ENCODE measurements around the gene RTEL1. TPM values are rescaled to one million over a fixed set of nuclear protein-coding genes. Genes with fewer than 3 reads are reported as not detected.

RTEL1 gene
- total and polyA plus RNA-seq, 9 of the 15 experiments (the other 6 are each of a cell fraction or from before 2014, with no cell fraction given) = 0.36 to 61.0 (median 17.9) TPM

DNA sequence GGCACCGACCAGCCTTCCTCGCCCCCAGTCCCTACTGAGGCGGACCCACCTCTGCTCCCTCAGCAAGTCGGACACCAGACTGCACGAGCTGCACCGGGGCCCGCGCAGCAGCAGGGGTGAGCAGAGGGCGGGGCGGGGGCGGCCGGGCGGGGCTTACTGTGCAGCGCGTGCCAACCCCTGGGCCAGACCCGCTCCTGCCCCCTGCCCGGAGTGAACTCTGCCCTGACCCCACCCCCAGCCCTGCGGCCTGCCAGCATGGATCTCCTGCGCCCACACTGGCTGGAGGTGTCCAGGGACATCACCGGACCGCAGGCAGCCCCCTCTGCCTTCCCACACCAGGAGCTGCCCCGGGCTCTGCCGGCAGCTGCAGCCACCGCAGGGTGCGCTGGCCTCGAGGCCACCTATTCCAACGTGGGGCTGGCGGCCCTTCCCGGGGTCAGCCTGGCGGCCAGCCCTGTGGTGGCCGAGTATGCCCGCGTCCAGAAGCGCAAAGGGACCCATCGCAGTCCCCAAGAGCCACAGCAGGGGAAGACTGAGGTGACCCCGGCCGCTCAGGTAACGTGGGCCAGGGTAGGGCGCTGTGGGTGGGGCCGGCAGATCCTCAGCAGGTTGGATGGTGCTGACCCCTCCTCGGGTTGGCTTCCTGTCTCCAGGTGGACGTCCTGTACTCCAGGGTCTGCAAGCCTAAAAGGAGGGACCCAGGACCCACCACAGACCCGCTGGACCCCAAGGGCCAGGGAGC, 80.0 kb downstream of the RTEL1 start (continued):
- TF ChIP-seq, protein P1, sequence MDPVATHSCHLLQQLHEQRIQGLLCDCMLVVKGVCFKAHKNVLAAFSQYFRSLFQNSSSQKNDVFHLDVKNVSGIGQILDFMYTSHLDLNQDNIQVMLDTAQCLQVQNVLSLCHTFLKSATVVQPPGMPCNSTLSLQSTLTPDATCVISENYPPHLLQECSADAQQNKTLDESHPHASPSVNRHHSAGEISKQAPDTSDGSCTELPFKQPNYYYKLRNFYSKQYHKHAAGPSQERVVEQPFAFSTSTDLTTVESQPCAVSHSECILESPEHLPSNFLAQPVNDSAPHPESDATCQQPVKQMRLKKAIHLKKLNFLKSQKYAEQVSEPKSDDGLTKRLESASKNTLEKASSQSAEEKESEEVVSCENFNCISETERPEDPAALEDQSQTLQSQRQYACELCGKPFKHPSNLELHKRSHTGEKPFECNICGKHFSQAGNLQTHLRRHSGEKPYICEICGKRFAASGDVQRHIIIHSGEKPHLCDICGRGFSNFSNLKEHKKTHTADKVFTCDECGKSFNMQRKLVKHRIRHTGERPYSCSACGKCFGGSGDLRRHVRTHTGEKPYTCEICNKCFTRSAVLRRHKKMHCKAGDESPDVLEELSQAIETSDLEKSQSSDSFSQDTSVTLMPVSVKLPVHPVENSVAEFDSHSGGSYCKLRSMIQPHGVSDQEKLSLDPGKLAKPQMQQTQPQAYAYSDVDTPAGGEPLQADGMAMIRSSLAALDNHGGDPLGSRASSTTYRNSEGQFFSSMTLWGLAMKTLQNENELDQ (CRISPR knock-in tag; IDR thresholded peaks at IDR 0.05; ENCODE audit: borderline replicate concordance) = no peak
- TF ChIP-seq CSDE1 (IDR thresholded peaks at IDR 0.05) (no peak), ZNF263 (CRISPR knock-in tag; IDR thresholded peaks at IDR 0.05; ENCODE audit: borderline replicate concordance) (no peak), ZNF586 (CRISPR knock-in tag; conservative IDR thresholded peaks at IDR 0.05) (no peak), FOXA1 (IDR thresholded peaks at IDR 0.05; ENCODE audit: borderline replicate concordance) (no peak), ZFPM2 (CRISPR knock-in tag; IDR thresholded peaks at IDR 0.05) (no peak)
- TF ChIP-seq, protein P2, sequence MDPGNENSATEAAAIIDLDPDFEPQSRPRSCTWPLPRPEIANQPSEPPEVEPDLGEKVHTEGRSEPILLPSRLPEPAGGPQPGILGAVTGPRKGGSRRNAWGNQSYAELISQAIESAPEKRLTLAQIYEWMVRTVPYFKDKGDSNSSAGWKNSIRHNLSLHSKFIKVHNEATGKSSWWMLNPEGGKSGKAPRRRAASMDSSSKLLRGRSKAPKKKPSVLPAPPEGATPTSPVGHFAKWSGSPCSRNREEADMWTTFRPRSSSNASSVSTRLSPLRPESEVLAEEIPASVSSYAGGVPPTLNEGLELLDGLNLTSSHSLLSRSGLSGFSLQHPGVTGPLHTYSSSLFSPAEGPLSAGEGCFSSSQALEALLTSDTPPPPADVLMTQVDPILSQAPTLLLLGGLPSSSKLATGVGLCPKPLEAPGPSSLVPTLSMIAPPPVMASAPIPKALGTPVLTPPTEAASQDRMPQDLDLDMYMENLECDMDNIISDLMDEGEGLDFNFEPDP (CRISPR knock-in tag; IDR thresholded peaks at IDR 0.05) = no peak
